HepG2 (cell line): ENCODE measurements around the gene LINGO1.

Source experiments
- HNRNPH1 ChIP-seq: fragments of 200-400 bp; formaldehyde crosslinking; optimal IDR thresholded peaks from 2 replicates; pipeline ENCODE3; 2017; ENCODE audit warnings: mild to moderate bottlenecking, low read depth, low read length
- MIER2 ChIP-seq: IDR thresholded peaks from 2 replicates; pipeline ENCODE4 v1.6.1; 2016; ENCODE audit warnings: missing biosample characterization, missing genetic modification reagents

GRCh38 chr15:77623755-77624524 is 8.8 kb downstream of the LINGO1 start:
- no peak for TF ChIP-seq MIER2 (CRISPR knock-in tag)
- no peak for TF ChIP-seq HNRNPH1
